B cell (primary cell): Measurements from ENCODE around the gene GJC1. TPM values are rescaled to one million over a fixed set of nuclear protein-coding genes. Genes with fewer than 3 reads are reported as not detected.

Source experiments
- ATAC-seq: fragments of 200-7000 bp; cut with Tn5 transposase; one replicate; pipeline ENCODE4 v1.10.0; 2021; ENCODE audit warnings: low read depth, mild to moderate bottlenecking, moderate number of reproducible peaks, moderate library complexity
- CTCF ChIA-PET: fragments of 350-600 bp; sonication (Branson Sonifier 250); formaldehyde crosslinking; loops from one replicate; lab custom pipeline; 2021; ENCODE audit warnings: antibody characterized with exemption, inconsistent platforms; lab: Charles Lee
- POLR2A ChIA-PET: fragments of 350-600 bp; sonication (Branson Sonifier 250); formaldehyde crosslinking; loops from one replicate; lab custom pipeline; 2021; ENCODE audit warnings: antibody characterized with exemption; lab: Charles Lee
- DNase-seq: peaks from one replicate; pipeline ENCODE4 v3.0.0; 2013
- H2AFZ ChIP-seq: 2 replicates; pipeline ENCODE4 v1.6.1; 2012; ENCODE audit warnings: mild to moderate bottlenecking, low read depth, low read length; ENCODE audit not compliant: insufficient read depth, poor library complexity, severe bottlenecking
- H3K27ac ChIP-seq, 2 donors: 1 replicate in 1 of 2; 2 replicates in 1 of 2; pipeline ENCODE4 v1.5.1; 2012 to 2013; ENCODE audit warnings: low read length in 2 of 2, mild to moderate bottlenecking in 2 of 2, moderate library complexity in 1 of 2
- H3K27me3 ChIP-seq, 4 experiments: fragments of 200-600 bp in 1 of 4; sonication (generic) in 1 of 4; replicated peaks in 1 of 4; 1 replicate in 2 of 4; 2 replicates in 2 of 4; pipeline versions ENCODE4 v1.6.1 to v1.7.0; 2013 to 2016; ENCODE audit warnings: low read length in 3 of 4, mild to moderate bottlenecking in 2 of 4, mixed read lengths in 1 of 4, moderate library complexity in 1 of 4; ENCODE audit not compliant: insufficient read depth in 4 of 4, control insufficient read depth in 3 of 4; ENCODE audit errors: control extremely low read depth in 1 of 4
- H3K36me3 ChIP-seq, 2 experiments: replicated peaks in 1 of 2; 1 replicate in 1 of 2; 2 replicates in 1 of 2; pipeline versions ENCODE4 v1.6.1 to v1.7.1; 2013; ENCODE audit warnings: low read length in 1 of 2; ENCODE audit not compliant: insufficient read depth in 2 of 2, control insufficient read depth in 1 of 2; ENCODE audit errors: control extremely low read depth in 1 of 2, extremely low read depth in 1 of 2
- H3K4me1 ChIP-seq, 2 donors: fragments of 200-600 bp in 1 of 2; sonication (generic) in 1 of 2; 1 replicate in 1 of 2; 2 replicates in 1 of 2; pipeline versions ENCODE4 v1.5.1 to v1.6.1; 2013 to 2017; ENCODE audit warnings: low read length in 2 of 2; ENCODE audit not compliant: control insufficient read depth in 2 of 2, insufficient read depth in 2 of 2
- H3K4me2 ChIP-seq: replicated peaks from 2 replicates; pipeline ENCODE3; 2012; ENCODE audit warnings: mild to moderate bottlenecking, low read depth, low read length; ENCODE audit not compliant: poor library complexity, severe bottlenecking
- H3K4me3 ChIP-seq, 5 experiments: fragments of 200-600 bp in 1 of 5; sonication (generic) in 1 of 5; 1 replicate in 3 of 5; 2 replicates in 2 of 5; pipeline versions ENCODE4 v1.5.1 to v1.7.0; 2011 to 2016; ENCODE audit warnings: low read length in 4 of 5, mild to moderate bottlenecking in 4 of 5, low read depth in 2 of 5, control low read depth in 1 of 5, moderate library complexity in 1 of 5; ENCODE audit not compliant: insufficient read depth in 1 of 5; ENCODE audit errors: control extremely low read depth in 1 of 5, extremely low read depth in 1 of 5
- H3K79me2 ChIP-seq: fragments of 200-600 bp; sonication (generic); one replicate; pipeline ENCODE4 v1.6.0; 2016; ENCODE audit warnings: low read length; ENCODE audit not compliant: control insufficient read depth, insufficient read depth
- H3K9ac ChIP-seq: fragments of 200-600 bp; sonication (generic); 2 replicates; pipeline ENCODE4 v1.6.1; 2017; ENCODE audit warnings: mild to moderate bottlenecking, low read length, moderate library complexity
- H3K9me3 ChIP-seq, 3 donors: one replicate each; pipeline versions ENCODE4 v1.6.1 to v1.7.1; 2013; ENCODE audit warnings: low read length in 2 of 3; ENCODE audit not compliant: control insufficient read depth in 2 of 3, insufficient read depth in 1 of 3; ENCODE audit errors: control extremely low read depth in 1 of 3
- H4K20me1 ChIP-seq: 2 replicates; pipeline ENCODE4 v1.6.0; 2012; ENCODE audit warnings: mild to moderate bottlenecking, low read length; ENCODE audit not compliant: insufficient read depth, control insufficient read depth, poor library complexity, severe bottlenecking
- H3K27ac Mint-ChIP-seq: one replicate; pipeline ENCODE4 v1.8.0; 2021; ENCODE audit warnings: mixed read lengths
- H3K27me3 Mint-ChIP-seq: one replicate; pipeline ENCODE4 v1.8.0; 2021; ENCODE audit warnings: mixed read lengths
- H3K4me1 Mint-ChIP-seq: one replicate; pipeline ENCODE4 v1.8.0; 2021; ENCODE audit warnings: mixed read lengths
- H3K4me3 Mint-ChIP-seq: one replicate; pipeline ENCODE4 v1.8.0; 2021; ENCODE audit warnings: mixed read lengths
- H3K9me3 Mint-ChIP-seq: one replicate; pipeline ENCODE4 v1.8.0; 2022; ENCODE audit warnings: mixed read lengths; ENCODE audit not compliant: insufficient read depth
- CTCF ChIP-seq: fragments of 200-600 bp; IDR thresholded peaks from one replicate; pipeline ENCODE4 v1.8.0; 2022; ENCODE audit warnings: antibody characterized with exemption, mild to moderate bottlenecking
- EZH2 ChIP-seq: IDR thresholded peaks from 2 replicates; pipeline ENCODE4 v1.6.1; 2012; ENCODE audit warnings: borderline replicate concordance, low read depth, mild to moderate bottlenecking, moderate library complexity, low read length; ENCODE audit not compliant: insufficient read depth, poor library complexity, severe bottlenecking
- WGBS: methylation state at CpG from one replicate; pipeline ENCODE4 v1.1.5; 2013; ENCODE audit warnings: missing lambda C conversion rate; ENCODE audit not compliant: insufficient coverage; 5-methylcytosine and 5-hydroxymethylcytosine counted together
- intact Hi-C: fragments of 100-400 bp; cut with micrococcal nuclease; formaldehyde crosslinking; loops from one replicate; pipeline ENCODE4 v1.10.0; 2022
- polyA plus RNA-seq: library from polyadenylated mRNA; depleted of rRNA; stranded (reverse); fragments of >200 nt; gene quantifications from 2 replicates; pipeline ENCODE4 v1.2.3, GENCODE V29; 2012
- total RNA-seq, 2 donors: library from RNA; stranded (reverse); fragments of 120-200 nt in 1 of 2; gene quantifications; 1 replicate in 1 of 2; 2 replicates in 1 of 2; pipeline versions ENCODE4 v1.2.3 to v1.2.4, GENCODE V29; 2013 to 2022

Gene GJC1
- total and polyA plus RNA-seq, 2 donors (not counting 1 experiment from before 2014, with no cell fraction given), result not detected

- no peak overlapping the region for H3K4me3 ChIP-seq
- peak; percentile 13 for DNase-seq
- CTCF ChIA-PET, result interaction anchor here (0.6 kb wide), 1 partner anchor 107 kb away, joined by 4 read pairs; no protein-coding TSS in a partner anchor
Observed at GRCh38 chr17:44767493-44767892, 62.6 kb downstream of the GJC1 start.

More at GRCh38 chr17:44767493-44767892, 62.6 kb downstream of the GJC1 start:
- Histone ChIP-seq H3K27ac (no peak overlapping the region), H4K20me1 (no peaks in the 10 kb centered on the region), H2AFZ (no peak overlapping the region), H3K4me2 (no peak overlapping the region), H3K4me1 (peaks cover 0 to 6% of the 10 kb centered on the region in 2 donors), H3K27me3 (peaks cover 0 to 12% (median 0%) of the 10 kb centered on the region in 4 experiments), H3K9me3 (no peaks in the 10 kb centered on the region), H3K79me2 (no peaks in the 10 kb centered on the region), H3K9ac (no peak overlapping the region), H3K36me3 (no peaks in the 10 kb centered on the region)
- POLR2A ChIA-PET, result no interaction called here
- TF ChIP-seq EZH2 (no peak), CTCF (no peak)
- intact Hi-C loops, result no loop called here
- no peak overlapping the region for H3K4me3 Mint-ChIP-seq
- no peak overlapping the region for H3K27ac Mint-ChIP-seq
- no peak for ATAC-seq
- peaks cover 6% of the 10 kb centered on the region for H3K27me3 Mint-ChIP-seq
- 18% methylated on average over 4 of the region's 4 CpGs for WGBS
- no peaks in the 10 kb centered on the region for H3K9me3 Mint-ChIP-seq
- H3K4me1 Mint-ChIP-seq, result peaks cover 4% of the 10 kb centered on the region
